ENCODE measurements around the gene LDLRAD4. TPM values are rescaled to one million over a fixed set of nuclear protein-coding genes. Genes with fewer than 3 reads are reported as not detected.
A peak's percentile ranks its signal among the peaks of the same experiment; 100 is the strongest.

LDLRAD4 gene
- polyA plus RNA-seq, 1 of the 3 experiments (the other 2 are of a cell fraction) = 0.16 TPM

- no peak for TF ChIP-seq NRF1 (IDR thresholded peaks at IDR 0.05; ENCODE audit: low read depth, low read length)
- no peak for TF ChIP-seq TEAD4 (IDR thresholded peaks at IDR 0.05; ENCODE audit: borderline replicate concordance, insufficient read depth)
- TF ChIP-seq, protein P1, sequence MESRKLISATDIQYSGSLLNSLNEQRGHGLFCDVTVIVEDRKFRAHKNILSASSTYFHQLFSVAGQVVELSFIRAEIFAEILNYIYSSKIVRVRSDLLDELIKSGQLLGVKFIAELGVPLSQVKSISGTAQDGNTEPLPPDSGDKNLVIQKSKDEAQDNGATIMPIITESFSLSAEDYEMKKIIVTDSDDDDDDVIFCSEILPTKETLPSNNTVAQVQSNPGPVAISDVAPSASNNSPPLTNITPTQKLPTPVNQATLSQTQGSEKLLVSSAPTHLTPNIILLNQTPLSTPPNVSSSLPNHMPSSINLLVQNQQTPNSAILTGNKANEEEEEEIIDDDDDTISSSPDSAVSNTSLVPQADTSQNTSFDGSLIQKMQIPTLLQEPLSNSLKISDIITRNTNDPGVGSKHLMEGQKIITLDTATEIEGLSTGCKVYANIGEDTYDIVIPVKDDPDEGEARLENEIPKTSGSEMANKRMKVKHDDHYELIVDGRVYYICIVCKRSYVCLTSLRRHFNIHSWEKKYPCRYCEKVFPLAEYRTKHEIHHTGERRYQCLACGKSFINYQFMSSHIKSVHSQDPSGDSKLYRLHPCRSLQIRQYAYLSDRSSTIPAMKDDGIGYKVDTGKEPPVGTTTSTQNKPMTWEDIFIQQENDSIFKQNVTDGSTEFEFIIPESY (IDR thresholded peaks at IDR 0.05; ENCODE audit: borderline replicate concordance, low read depth) = no peak
Observed at GRCh38 chr18:13528739-13529392, 310.3 kb downstream of the LDLRAD4 start (continued).

GRCh38 chr18:13530033-13530878 lies 311.7 kb downstream of the LDLRAD4 start:
- Histone ChIP-seq H3K27ac (ENCODE audit: low read depth in 2 of 2, low read length in 1 of 2) (no peak overlapping the region; a peak in 1 of 4 replicates), H3K79me2 (ENCODE audit: insufficient read depth) (no peaks in the 10 kb centered on the region), H3K4me3 (ENCODE audit: low read depth in 2 of 2, low read length in 1 of 2) (no peak overlapping the region), H3K4me2 (no peak overlapping the region), H2AFZ (ENCODE audit: low read depth) (no peak overlapping the region), H3K27me3 (ENCODE audit: insufficient read depth) (0 out of 2 replicates have a peak, but pooled peaks cover 4% of the 10 kb centered on the region), H3K9ac (no peak overlapping the region), H3K4me1 (ENCODE audit: control insufficient read depth in 1 of 2, insufficient read depth in 2 of 2, low read depth in 1 of 2, low read length in 1 of 2) (peaks cover 0 to 7% of the 10 kb centered on the region in 2 experiments; a peak in 1 of 4 replicates), H3F3A (replicated peaks; ENCODE audit: insufficient read depth) (no peaks in the 10 kb centered on the region), H4K20me1 (ENCODE audit: insufficient read depth) (0 out of 2 replicates have a peak, but pooled peaks cover 4% of the 10 kb centered on the region), H3K9me3 (no peaks in the 10 kb centered on the region), H3K9me2 (no peaks in the 10 kb centered on the region), H3K36me3 (replicated peaks in 1 of 2; ENCODE audit: control insufficient read depth in 1 of 2, insufficient read depth in 2 of 2, low read length in 1 of 2) (no peaks in the 10 kb centered on the region)
- POLR2A ChIA-PET = no interaction called here
- DNase-seq = no peak
- CTCF ChIA-PET = interaction anchor here (0.6 to 9.4 kb wide), 11 partner anchors 8 to 547 kb away, joined by 3 to 85 read pairs (median 4); partner anchors contain the start of gene LDLRAD4
- TF ChIP-seq TCF12 (IDR thresholded peaks at IDR 0.05) (no peak), FOSL2 (IDR thresholded peaks at IDR 0.05; ENCODE audit: borderline replicate concordance, low read depth) (no peak)
- WGBS (ENCODE audit: low lambda C conversion rate) = 59% methylated on average over 6 of the region's 14 CpGs

GRCh38 chr18:13530879-13531387 lies 312.4 kb downstream of the LDLRAD4 start:
- H4K20me1 ChIP-seq (ENCODE audit: insufficient read depth) = 0 out of 2 replicates have a peak, but pooled peaks cover 4% of the 10 kb centered on the region
- ChIA-PET POLR2A (no interaction called here), CTCF (interaction anchor here (0.6 to 9.4 kb wide), 9 partner anchors 9 to 547 kb away, joined by 3 to 85 read pairs (median 4); partner anchors contain the start of gene LDLRAD4)
- H3K4me2 ChIP-seq = no peak overlapping the region
- H3K9ac ChIP-seq = no peak overlapping the region
- H3K36me3 ChIP-seq (replicated peaks in 1 of 2; ENCODE audit: control insufficient read depth in 1 of 2, insufficient read depth in 2 of 2, low read length in 1 of 2) = no peaks in the 10 kb centered on the region
- H3K79me2 ChIP-seq (ENCODE audit: insufficient read depth) = no peaks in the 10 kb centered on the region
- H3K9me3 ChIP-seq = no peaks in the 10 kb centered on the region
- 66% methylated on average over 7 of the region's 7 CpGs for WGBS (ENCODE audit: low lambda C conversion rate)
- H2AFZ ChIP-seq (ENCODE audit: low read depth) = no peak overlapping the region
- 0 out of 2 replicates have a peak, but pooled peaks cover 4% of the 10 kb centered on the region for H3K27me3 ChIP-seq (ENCODE audit: insufficient read depth)
- no peaks in the 10 kb centered on the region for H3K9me2 ChIP-seq
- peak; percentile 43 for DNase-seq
- H3K27ac ChIP-seq (ENCODE audit: low read depth in 2 of 2, low read length in 1 of 2) = no peak overlapping the region
- H3K4me1 ChIP-seq (ENCODE audit: control insufficient read depth in 1 of 2, insufficient read depth in 2 of 2, low read depth in 1 of 2, low read length in 1 of 2) = peaks cover 0 to 7% of the 10 kb centered on the region in 2 experiments; a peak in 1 of 4 replicates
- H3F3A ChIP-seq (replicated peaks; ENCODE audit: insufficient read depth) = no peaks in the 10 kb centered on the region
- no peak overlapping the region for H3K4me3 ChIP-seq (ENCODE audit: low read depth in 2 of 2, low read length in 1 of 2)
- TF ChIP-seq, protein P2, sequence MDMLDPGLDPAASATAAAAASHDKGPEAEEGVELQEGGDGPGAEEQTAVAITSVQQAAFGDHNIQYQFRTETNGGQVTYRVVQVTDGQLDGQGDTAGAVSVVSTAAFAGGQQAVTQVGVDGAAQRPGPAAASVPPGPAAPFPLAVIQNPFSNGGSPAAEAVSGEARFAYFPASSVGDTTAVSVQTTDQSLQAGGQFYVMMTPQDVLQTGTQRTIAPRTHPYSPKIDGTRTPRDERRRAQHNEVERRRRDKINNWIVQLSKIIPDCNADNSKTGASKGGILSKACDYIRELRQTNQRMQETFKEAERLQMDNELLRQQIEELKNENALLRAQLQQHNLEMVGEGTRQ (IDR thresholded peaks at IDR 0.05; ENCODE audit: borderline replicate concordance, low read depth, low read length) = no peak
- no peak for TF ChIP-seq EP300 (IDR thresholded peaks at IDR 0.05; ENCODE audit: borderline replicate concordance in 1 of 2, low read depth in 1 of 2, low read length in 1 of 2)
- TF ChIP-seq MEF2A (IDR thresholded peaks at IDR 0.05; ENCODE audit: borderline replicate concordance, low read depth) = no peak
- no peak for TF ChIP-seq EZH2phosphoT487 (IDR thresholded peaks at IDR 0.05; ENCODE audit: borderline replicate concordance, low read depth)
- TF ChIP-seq SMC3 (IDR thresholded peaks at IDR 0.05; ENCODE audit: low read depth, low read length) = peak; percentile 77
- TF ChIP-seq, protein P3, sequence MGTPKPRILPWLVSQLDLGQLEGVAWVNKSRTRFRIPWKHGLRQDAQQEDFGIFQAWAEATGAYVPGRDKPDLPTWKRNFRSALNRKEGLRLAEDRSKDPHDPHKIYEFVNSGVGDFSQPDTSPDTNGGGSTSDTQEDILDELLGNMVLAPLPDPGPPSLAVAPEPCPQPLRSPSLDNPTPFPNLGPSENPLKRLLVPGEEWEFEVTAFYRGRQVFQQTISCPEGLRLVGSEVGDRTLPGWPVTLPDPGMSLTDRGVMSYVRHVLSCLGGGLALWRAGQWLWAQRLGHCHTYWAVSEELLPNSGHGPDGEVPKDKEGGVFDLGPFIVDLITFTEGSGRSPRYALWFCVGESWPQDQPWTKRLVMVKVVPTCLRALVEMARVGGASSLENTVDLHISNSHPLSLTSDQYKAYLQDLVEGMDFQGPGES (IDR thresholded peaks at IDR 0.05; ENCODE audit: low read depth, low read length) = no peak
- no peak for TF ChIP-seq PBX3 (IDR thresholded peaks at IDR 0.05)
- TF ChIP-seq POLR2AphosphoS5 (IDR thresholded peaks at IDR 0.05; ENCODE audit: low read depth, low read length) = no peak
- TF ChIP-seq GABPA (IDR thresholded peaks at IDR 0.05; ENCODE audit: low read depth) = no peak
- TF ChIP-seq CTCF (IDR thresholded peaks at IDR 0.05) = peak; percentile 70

Data from SK-N-SH (cell line).